Upper lobe of right lung (tissue), 1 donor: Measurements from ENCODE around the gene TMEM121B. TPM values are rescaled to one million over a fixed set of nuclear protein-coding genes. Genes with fewer than 3 reads are reported as not detected.
A peak's percentile ranks its signal among the peaks of the same experiment; 100 is the strongest.

Experiments
- ATAC-seq: fragments of 200-7000 bp; cut with Tn5 transposase; one replicate; pipeline ENCODE4 v1.9.1; 2020; ENCODE audit warnings: mild to moderate bottlenecking, moderate library complexity
- DNase-seq: peaks from one replicate; pipeline ENCODE4 v3.0.0-alpha.2; 2020
- H3K27ac ChIP-seq: fragments of 200-600 bp; one replicate; pipeline ENCODE4 v1.8.0; 2022
- H3K27me3 ChIP-seq: fragments of 200-600 bp; one replicate; pipeline ENCODE4 v1.8.0; 2022; ENCODE audit warnings: mild to moderate bottlenecking
- H3K36me3 ChIP-seq: fragments of 200-600 bp; one replicate; pipeline ENCODE4 v1.8.0; 2022
- H3K4me1 ChIP-seq: fragments of 200-600 bp; one replicate; pipeline ENCODE4 v1.8.0; 2022
- H3K4me3 ChIP-seq: fragments of 200-600 bp; one replicate; pipeline ENCODE4 v1.8.0; 2022; ENCODE audit warnings: mild to moderate bottlenecking
- H3K9me3 ChIP-seq: fragments of 200-600 bp; one replicate; pipeline ENCODE4 v1.8.0; 2022
- intact Hi-C: fragments of 100-400 bp; cut with DNase I; formaldehyde crosslinking; loops from one replicate; pipeline ENCODE4 v1.11.0; 2022
- total RNA-seq: library from RNA; stranded (reverse); fragmentation: NEBNext Ultra II Directional; extraction: Animal tissue kit (Norgen Biotek cat#: 25700); gene quantifications from one replicate; pipeline ENCODE4 v1.2.1, GENCODE V29; 2021
- TF ChIP-seq, protein P1 (sequence below): fragments of 200-600 bp; IDR thresholded peaks from one replicate; pipeline ENCODE4 v1.8.0; 2022; ENCODE audit warnings: antibody characterized with exemption
- donor health status: DM: no; HTN: yes; CAD: no; lungs with severe emphysema.

The TMEM121B gene
- total RNA-seq, 1 donor from 2014 or later, result 2.1 TPM

DNA sequence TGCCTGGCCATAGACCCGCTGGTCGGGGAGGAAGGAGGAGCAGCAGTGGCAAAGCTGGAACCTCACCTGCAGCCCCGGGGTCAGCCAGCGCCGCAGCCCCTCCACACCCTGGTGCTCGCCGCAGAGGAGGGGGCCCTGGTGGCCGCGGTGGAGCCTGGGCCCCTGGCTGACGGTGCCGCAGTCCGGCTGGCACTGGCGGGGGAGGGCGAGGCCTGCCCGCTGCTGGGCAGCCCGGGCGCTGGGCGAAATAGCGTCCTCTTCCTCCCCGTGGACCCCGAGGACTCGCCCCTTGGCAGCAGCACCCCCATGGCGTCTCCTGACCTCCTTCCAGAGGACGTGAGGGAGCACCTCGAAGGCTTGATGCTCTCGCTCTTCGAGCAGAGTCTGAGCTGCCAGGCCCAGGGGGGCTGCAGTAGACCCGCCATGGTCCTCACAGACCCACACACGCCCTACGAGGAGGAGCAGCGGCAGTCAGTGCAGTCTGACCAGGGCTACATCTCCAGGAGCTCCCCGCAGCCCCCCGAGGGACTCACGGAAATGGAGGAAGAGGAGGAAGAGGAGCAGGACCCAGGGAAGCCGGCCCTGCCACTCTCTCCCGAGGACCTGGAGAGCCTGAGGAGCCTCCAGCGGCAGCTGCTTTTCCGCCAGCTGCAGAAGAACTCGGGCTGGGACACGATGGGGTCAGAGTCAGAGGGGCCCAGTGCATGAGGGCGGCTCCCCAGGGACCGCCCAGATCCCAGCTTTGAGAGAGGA lies 11.9 kb downstream of the TMEM121B start:
- peaks cover 9% of the 10 kb centered on the region for H3K4me1 ChIP-seq
- H3K27ac ChIP-seq, result no peak overlapping the region
- intact Hi-C loops, result no loop called here
- no peak for ATAC-seq
- no peak overlapping the region for H3K4me3 ChIP-seq
- TF ChIP-seq, protein P1, sequence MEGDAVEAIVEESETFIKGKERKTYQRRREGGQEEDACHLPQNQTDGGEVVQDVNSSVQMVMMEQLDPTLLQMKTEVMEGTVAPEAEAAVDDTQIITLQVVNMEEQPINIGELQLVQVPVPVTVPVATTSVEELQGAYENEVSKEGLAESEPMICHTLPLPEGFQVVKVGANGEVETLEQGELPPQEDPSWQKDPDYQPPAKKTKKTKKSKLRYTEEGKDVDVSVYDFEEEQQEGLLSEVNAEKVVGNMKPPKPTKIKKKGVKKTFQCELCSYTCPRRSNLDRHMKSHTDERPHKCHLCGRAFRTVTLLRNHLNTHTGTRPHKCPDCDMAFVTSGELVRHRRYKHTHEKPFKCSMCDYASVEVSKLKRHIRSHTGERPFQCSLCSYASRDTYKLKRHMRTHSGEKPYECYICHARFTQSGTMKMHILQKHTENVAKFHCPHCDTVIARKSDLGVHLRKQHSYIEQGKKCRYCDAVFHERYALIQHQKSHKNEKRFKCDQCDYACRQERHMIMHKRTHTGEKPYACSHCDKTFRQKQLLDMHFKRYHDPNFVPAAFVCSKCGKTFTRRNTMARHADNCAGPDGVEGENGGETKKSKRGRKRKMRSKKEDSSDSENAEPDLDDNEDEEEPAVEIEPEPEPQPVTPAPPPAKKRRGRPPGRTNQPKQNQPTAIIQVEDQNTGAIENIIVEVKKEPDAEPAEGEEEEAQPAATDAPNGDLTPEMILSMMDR, result no peak
- no peaks in the 10 kb centered on the region for H3K9me3 ChIP-seq
- peaks cover 57% of the 10 kb centered on the region for H3K36me3 ChIP-seq
- no peak for DNase-seq
- H3K27me3 ChIP-seq, result no peaks in the 10 kb centered on the region

GRCh38 chr22:17108256-17109112 lies 12.7 kb downstream of the TMEM121B start:
- peaks cover 9% of the 10 kb centered on the region for H3K4me1 ChIP-seq
- peaks cover 58% of the 10 kb centered on the region for H3K36me3 ChIP-seq
- intact Hi-C loops, result no loop called here
- DNase-seq (no peak), ATAC-seq (no peak)
- TF ChIP-seq, protein P1, result no peak
- no peaks in the 10 kb centered on the region for H3K27me3 ChIP-seq
- H3K27ac ChIP-seq, result no peak overlapping the region
- no peak overlapping the region for H3K4me3 ChIP-seq
- H3K9me3 ChIP-seq, result no peaks in the 10 kb centered on the region

- Histone ChIP-seq H3K9me3 (no peaks in the 10 kb centered on the region), H3K27me3 (no peaks in the 10 kb centered on the region), H3K4me1 (peaks cover 9% of the 10 kb centered on the region), H3K36me3 (peaks cover 68% of the 10 kb centered on the region), H3K27ac (peak overlapping the region; percentile 30), H3K4me3 (no peak overlapping the region)
- ATAC-seq (no peak), DNase-seq (no peak)
- intact Hi-C loops, result no loop called here
- TF ChIP-seq, protein P1, result no peak
Observed at GRCh38 chr22:17107547-17107810, 13.7 kb downstream of the TMEM121B start.

DNA sequence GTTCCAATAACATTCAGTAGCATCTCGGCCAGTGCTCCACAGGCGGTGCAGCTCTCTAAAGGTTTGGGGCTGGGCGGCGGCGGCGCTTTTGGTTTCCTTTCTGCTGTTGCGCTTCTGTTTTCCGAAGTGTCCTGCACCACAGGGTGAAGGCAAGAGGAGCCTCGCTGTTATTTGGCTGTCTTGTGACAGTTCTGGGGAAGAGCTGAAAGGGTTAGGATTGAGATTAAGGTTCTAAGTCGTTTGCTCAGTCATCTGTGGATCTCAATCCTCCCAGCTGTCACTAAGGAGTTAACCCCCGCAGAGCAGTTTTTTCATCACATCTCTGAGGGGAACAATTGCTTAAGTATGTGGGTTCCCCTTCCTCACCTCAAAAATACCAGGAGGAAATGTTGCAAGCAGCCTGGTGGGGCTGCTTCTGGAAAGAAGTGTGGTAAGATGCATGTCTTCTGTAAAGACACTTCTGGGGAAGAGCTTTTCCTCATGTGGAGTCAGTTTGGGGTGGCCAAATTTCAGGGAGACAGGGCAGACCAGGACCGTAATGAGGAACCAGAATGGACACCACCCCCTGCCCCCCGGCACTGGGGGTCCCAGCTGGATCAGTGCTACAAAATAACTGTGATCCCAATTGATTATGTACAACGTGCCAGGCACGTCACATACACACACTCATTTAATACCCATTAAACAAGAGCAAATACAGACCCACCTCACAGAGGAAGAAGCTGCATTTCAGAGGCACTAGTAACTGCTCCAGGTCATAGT lies 14.2 kb downstream of the TMEM121B start:
- Histone ChIP-seq H3K4me1 (peaks cover 9% of the 10 kb centered on the region), H3K9me3 (no peaks in the 10 kb centered on the region), H3K27ac (peak overlapping the region; percentile 55), H3K27me3 (no peaks in the 10 kb centered on the region), H3K36me3 (peaks cover 73% of the 10 kb centered on the region), H3K4me3 (no peak overlapping the region)
- intact Hi-C loops, result no loop called here
- ATAC-seq (peak; percentile 63), DNase-seq (no peak)
- TF ChIP-seq, protein P1, result no peak

- intact Hi-C loops, result no loop called here
Observed at GRCh38 chr22:17106161-17106784, 14.9 kb downstream of the TMEM121B start.

More at GRCh38 chr22:17106161-17106784, 14.9 kb downstream of the TMEM121B start:
- no peaks in the 10 kb centered on the region for H3K9me3 ChIP-seq
- H3K27ac ChIP-seq, result peak overlapping the region; percentile 55
- peaks cover 80% of the 10 kb centered on the region for H3K36me3 ChIP-seq
- DNase-seq (peak; percentile 31), ATAC-seq (peak; percentile 18)
- H3K27me3 ChIP-seq, result no peaks in the 10 kb centered on the region
- no peak overlapping the region for H3K4me3 ChIP-seq
- peaks cover 9% of the 10 kb centered on the region for H3K4me1 ChIP-seq
- TF ChIP-seq, protein P1, result no peak
